GM19467 (cell line): ENCODE results near the gene PRIMA1.

Experiments
- ATAC-seq: cut with Tn5 transposase; IDR thresholded peaks from one replicate; pipeline ENCODE4 v1.9.1; 2021; ENCODE audit warnings: mild to moderate bottlenecking, moderate library complexity; ENCODE audit not compliant: unreplicated experiment

Gene PRIMA1

DNA sequence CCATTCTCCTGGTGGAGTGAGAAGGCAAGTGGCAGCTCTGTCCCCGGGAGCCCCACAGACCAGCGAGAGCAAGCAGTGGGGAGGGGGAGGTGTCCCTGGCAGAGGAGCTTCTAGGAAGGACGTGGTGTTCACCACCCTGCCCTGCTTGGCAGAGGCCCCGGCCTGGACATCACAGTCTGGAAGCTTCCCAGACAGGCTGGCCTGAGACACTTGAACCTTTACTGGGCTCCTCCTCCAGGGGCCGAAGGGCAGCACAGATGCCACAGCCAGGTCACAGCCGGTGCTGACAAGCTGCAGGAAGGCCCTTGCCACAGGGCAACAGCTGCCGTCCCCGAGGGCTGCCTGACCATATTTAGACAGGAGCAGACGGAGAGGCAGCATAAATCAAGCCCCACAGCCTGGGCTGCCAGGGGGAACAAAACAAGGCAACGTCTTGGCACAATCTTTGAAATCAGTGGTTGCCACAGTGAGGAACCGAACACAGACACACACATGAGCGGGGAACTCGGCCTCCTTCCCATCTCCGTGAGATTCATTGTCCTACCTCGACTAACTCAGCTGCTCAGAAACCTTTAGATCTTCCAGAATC is 28.5 kb downstream of the PRIMA1 start:
- no peak for ATAC-seq

DNA sequence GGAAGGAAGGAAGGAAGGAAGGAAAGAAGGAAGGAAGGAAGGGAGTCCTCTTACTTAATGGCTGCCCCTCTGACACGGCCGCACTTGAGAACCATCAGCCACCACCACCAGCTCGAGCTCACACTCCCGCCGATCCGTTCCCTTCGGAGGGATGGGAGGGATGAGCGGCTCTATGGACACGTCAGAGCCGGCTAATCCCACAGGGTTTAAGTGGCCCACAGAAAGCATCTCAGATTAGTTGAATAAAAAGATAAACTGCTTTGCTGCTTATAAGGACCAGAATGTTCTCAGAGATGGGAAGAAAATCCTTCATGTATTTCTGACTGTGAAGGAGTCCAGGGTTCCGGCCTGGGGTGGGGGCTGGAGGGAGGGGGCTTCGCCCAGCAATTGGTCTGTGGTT is 31.1 kb downstream of the PRIMA1 start:
- ATAC-seq: no peak

DNA sequence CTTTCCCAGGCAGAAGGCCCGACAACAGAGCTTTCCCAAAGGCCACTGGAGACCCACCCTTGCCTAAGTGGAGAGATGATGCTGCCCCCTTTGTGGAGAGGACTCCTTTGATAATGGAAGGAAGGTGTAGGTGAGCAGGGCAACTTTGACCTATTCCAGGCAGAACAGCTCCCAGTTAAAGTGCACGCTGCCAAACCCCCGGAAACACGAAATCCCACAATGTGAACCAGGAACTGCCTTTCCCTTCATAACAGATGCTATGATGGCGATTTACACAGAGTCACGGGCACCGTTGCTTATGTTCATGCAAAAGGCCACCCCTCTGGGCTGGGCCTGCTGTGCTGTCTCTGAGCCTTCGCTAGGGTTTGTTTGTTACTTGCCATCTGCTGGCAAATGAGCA is 34.6 kb downstream of the PRIMA1 start:
- no peak for ATAC-seq

DNA sequence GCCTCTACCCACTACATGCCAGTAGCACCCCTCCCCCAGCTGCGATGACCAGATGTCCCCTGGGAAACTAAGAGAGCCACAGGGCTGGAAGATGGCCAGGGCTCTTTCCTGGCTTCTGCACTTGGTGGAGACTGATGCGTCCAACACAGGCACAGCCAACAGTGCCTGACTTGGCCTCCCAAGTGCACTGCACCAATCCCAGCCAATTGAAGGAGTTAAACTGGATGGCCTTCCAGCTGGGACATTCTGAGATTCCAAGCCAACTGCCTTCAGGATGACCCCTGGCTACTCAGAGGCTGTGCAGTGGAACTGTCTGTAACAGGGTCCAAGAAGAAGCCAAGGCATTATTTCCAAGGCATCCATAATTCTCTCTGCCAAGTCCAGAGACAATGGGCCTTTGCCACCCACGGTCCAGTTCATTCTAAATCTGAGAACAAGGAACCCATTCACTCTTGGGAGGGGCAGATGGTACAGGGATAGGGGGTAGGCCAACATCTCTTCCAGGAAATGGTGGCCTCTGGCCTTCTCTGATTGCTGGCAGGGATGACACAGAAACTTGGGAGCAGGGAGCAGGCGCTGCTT is 35.2 kb downstream of the PRIMA1 start:
- no peak for ATAC-seq

DNA sequence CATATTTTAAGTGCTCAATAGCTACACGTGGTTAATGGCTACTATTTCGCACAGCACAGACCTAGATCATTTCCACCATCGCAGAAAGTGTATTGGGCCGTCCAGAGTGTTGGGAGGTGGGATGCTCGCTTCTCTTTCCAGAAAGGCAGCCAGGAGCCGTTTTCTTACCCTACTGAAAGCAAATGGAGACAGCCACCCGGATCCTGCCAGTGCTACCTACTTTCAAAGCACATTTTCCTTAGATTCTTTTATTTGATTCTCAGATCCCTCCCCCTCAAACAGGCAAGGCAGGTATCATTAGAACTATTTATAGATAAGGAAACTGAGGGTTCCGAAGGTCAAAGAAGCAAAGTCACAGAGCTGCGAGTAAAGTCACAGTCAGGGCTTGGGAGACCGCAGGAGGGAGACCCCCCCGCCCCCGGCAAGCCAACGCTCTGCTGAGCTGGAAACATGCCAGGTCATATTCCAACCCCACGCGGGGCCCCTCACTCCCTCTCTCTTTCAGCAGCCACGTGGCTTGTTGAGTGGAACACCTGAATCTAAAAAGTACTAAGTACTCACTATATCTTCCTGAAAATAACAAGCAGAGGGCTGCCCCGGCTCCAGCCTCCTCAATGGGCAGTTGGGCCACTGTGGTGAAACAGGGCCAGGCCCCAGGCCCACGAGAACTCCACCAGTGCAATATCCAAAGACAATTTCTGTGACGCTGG is 36.2 kb downstream of the PRIMA1 start:
- no peak for ATAC-seq

GRCh38 chr14:93749076-93749420 is 39.2 kb downstream of the PRIMA1 start:
- ATAC-seq: no peak

GRCh38 chr14:93748208-93749075 is 39.8 kb downstream of the PRIMA1 start:
- no peak for ATAC-seq

- ATAC-seq: no peak
These were observed 40.7 kb downstream of the PRIMA1 start for GRCh38 chr14:93747560-93747959.

DNA sequence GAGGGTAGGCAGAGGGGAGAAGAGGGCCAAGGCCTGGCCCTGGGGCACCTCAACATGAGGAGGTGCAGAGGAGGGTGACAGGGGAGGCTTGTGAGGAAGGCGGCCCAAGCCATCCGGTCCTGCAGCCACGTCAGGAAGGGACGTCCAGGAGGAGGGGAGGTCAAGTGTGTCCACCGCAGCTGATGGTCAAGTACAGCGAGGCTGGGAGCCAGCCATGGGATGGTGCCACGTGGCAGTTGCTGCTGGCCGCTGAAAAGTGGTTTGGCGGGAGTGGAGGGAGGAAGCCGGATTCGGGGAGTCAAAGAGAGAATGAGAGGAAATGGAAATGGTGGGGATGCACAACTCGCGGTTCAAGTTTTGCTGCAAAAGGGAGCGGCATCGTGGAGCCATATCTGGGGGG is 41.2 kb downstream of the PRIMA1 start:
- no peak for ATAC-seq

DNA sequence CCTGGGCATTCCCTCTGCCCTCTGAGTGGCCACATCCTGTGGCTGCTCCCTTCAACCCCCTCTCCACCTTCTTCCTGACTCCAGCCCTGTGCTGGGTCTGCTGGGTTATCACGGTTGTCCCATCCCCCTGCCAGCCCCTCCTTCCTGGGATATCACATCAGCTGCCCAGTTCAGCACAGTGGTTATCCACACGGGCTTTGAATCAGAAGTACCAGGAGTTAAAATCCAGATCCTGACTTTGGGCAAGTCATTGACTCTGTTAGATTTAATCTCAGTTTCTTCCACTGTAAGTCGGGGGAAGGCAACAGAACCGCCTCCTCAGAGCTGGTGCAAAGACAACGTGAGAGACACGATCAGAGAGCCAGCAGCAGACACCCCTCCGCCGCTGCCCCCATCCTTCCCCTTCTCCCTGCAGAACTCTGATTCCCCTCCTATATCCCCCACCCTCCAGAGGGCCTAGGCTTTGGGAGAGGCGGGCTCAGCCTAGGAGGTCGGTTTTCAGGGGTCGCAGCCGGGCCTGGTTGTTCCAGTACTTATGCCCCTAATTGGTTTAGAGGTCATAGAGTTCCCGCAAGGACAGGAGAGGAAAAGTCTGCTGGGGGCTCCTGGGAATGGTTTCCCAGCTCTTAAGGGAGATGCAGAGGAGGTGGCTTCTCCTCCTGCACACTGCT is 42.5 kb downstream of the PRIMA1 start:
- ATAC-seq: no peak

GRCh38 chr14:93744876-93745275 is 43.4 kb downstream of the PRIMA1 start:
- ATAC-seq: no peak

DNA sequence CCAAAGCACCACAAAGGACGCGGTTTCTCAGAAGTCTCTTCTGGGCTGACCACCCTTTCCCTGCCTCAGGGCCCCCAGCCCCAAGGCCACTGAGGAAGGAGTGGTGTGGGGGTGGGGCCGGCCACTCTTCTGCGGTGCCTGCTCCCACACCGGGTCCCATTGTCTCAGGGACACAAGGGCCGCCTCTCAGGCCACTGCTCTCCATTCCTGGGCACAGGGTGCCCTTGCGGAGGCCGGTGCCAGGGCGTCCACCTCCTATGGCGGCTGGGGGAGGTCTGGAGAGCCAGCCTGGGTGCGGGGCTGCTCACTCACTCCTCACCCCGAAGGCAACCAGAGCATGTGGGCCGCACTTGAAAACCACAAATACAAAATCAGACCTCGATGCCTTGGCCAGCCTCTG is 44.1 kb downstream of the PRIMA1 start:
- ATAC-seq: no peak

DNA sequence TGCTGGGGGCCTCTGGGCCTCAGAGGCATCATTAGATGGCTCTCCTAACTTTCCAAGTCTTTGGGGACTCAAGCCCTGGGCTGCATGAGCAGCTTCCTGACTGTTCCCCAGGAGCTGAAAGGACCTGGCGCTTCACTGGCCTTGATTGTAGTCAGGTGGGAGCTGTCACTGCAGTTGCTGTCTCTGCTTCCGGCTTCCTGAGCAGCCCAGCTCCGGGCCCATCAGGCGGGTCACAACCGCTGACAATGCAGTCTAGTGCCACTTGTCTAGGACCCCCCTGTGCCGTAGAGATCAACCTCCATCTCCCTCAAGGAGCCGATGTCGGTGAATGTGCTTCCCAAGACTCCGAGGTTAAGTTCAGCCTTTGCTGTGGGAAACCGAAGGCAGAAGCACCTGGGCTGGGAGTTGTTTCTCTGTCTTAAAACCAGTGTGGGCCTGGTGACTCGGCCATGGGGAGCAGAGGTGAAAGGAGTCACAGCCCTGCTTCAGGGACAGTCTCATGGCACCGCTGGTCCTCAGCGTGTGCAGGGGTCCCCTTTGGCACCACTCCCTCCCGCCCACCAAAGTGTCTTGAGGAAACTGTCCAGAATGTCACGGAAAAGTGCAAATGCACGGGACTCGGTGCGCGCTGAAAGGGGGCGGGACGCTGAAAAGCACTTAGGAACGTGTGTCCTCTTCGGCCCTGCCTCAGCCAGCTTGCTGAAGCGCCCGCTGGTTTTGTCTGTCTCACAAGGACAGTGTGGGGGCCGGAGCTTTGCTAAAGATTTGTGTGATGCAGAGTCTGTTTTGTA is 44.8 kb downstream of the PRIMA1 start:
- ATAC-seq: no peak

GRCh38 chr14:93742761-93743160 is 45.5 kb downstream of the PRIMA1 start:
- ATAC-seq: no peak

DNA sequence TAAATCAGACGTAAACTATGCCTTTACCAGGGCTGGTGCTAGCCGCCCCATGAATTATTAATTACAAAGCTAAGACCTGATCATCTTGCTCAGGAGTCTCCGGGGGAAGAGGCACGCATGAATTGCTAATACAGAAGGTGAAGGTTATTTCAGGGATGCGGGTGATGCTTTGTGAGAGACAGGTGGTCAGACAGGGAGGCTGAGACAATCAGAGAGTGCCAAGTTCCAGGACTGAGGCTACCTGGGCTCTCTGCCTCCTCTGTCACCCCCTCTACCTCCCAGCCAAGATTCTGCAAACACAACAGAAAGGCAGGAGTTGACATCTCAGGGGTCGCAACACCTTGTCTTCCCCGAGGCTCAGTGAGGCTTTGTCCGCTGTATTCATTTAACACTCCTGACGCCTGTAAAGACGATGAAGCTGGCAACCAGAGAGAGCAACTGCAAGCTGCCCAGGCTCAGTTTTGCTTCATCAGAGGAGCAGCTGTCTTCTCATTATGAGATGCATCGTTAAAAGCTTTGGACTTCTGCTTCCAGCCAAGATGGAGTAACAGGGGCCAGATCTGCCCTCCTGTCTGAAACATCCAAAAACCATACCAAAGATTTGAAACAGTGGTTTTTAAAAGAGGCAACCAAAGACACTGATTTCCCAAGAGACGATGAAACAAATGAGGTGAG is 46.6 kb downstream of the PRIMA1 start:
- ATAC-seq: no peak

DNA sequence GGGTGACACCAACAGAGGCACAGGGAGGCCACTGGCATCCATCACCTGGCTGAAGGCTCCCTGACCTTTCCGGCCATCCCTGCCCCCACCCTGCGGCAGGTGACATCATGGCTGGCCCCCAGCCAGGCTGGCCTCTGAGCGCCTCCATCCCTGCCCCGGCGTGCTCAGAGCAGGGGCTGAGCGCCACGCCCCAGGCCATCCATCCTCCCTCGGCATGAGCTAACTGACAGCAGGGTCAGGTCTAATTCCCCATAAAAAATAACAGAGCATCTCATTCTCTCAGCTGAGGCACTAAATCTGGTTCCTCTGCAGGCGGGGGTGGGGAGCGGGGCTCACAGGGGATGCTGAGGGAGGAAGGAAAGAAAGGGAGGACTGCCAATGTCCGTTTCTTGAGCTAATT is 50.7 kb downstream of the PRIMA1 start:
- no peak for ATAC-seq

GRCh38 chr14:93736378-93737014 is 51.8 kb downstream of the PRIMA1 start:
- no peak for ATAC-seq

DNA sequence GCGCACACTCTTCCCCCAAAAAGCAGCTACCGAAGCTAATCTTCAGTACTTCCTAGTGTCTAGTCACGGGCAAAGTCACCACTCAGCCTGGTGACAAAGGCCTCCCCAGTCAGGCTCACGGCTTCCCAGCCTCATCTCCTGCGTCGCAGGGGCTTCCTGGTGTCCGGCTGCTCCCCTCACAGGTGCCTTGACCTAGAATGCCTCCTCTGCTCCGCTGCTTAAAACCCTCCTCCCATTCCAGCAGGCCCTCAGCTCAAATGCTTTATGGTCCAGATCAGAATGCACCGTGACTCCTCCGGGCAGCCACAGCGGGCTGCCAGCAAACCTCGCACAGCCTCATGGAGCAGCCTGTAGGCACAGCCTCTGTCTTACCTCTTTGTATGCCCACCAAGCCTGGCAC is 53.1 kb downstream of the PRIMA1 start:
- no peak for ATAC-seq

DNA sequence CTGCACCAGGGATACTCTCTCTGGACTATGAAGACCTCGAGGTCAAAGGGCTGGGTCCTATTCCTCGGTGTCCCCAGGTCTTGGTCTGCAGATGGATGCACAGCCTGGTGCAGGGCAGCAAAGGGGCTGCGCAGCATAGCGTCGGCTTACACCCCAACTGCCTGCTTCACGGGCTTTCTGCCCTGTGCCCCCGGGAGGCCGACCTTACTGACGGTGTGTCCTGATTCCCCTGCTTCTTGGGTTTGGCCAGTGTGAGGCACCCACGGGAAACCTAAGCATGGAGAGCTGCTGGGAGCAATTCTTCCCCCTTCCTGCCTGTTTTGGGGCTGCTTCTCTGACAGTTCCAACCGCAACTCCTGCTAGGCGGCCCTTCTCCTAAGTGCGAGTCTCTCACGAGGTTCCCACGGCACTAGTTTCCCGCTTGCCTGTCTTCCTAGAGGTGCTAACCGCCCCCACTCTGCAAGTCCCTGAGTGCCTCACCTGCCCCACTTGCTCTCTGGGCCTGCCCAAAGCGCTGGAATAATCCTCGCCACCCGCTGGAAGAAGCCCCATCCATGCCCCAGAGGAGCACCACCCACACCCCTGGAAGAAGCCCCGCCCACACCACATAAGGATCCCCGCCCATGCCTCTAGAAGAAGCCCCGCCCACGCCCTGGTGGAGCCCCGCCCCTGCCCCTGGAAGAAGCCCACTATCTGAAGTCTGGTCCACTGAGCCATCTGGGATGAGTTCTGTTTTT is 54.0 kb downstream of the PRIMA1 start:
- ATAC-seq: no peak
